Measurements from ENCODE around the gene CES1. TPM values are rescaled to one million over a fixed set of nuclear protein-coding genes. Genes with fewer than 3 reads are reported as not detected.
"Not testable (repeated sequence)": the region's sequence is repeated elsewhere in the genome, so short reads cannot be mapped to it uniquely, and the experiment has no call there.

CES1 gene
- total and polyA plus RNA-seq, 12 donors: 5.8 to 49.8 (median 21.7) TPM

DNA sequence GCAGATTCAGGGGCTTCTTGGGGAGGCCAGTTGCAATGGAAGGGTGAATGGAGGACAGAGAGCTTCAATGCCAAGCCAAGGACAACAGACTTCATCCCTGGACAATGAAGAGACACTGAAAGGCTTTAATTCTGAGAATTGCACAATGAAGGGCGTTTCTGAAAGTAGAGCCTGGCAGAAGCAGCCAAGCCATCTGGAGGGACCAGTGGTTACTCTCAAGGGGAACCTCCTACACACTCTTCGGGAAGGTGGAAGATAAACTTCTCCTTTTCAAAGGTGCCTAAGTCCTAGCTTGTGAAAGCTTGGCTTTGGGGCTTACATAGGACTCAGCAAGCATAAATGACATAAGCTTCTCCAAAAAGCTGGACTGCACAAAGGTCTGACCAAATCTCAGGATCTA, 6.2 kb upstream of the CES1 start:
- H3K27ac ChIP-seq: no peak overlapping the region
- no peak for DNase-seq
- whole genome bisulfite sequencing, 2 donors: 43 to 50% methylated on average over 2 of the region's 2 CpGs

DNA sequence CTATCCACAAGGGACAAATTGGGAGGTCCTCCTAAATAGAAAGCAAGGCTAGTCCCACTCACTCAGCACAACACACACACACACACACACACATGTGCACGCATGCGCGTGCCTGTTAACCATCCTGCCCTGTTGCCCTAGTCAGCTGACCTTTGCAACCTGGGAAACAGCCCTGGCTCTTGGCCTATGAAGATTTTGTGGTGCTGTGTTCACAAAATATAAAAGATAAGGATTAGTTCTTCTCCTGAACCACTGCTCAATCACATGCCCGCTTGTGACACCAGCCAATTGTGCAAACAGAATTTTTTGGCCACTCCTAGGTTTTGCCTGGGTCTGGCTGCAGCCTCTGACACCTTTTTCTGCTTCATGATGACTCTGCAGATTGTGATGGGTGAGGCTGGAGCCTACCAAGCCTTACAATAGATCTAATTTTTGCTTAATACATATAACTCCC, 3.3 kb upstream of the CES1 start:
- Histone ChIP-seq H3K9me3 (no peaks in the 10 kb centered on the region), H3K4me1 (peaks cover 0 to 21% (median 6%) of the 10 kb centered on the region in 9 donors), H3K27ac (peak overlapping the region in 1 of 10 donors; percentile 10), H3K36me3 (no peaks in the 10 kb centered on the region), H3K27me3 (peaks cover 0 to 3% (median 0%) of the 10 kb centered on the region in 7 donors), H3K4me3 (no peak overlapping the region)
- TF ChIP-seq, protein P1, sequence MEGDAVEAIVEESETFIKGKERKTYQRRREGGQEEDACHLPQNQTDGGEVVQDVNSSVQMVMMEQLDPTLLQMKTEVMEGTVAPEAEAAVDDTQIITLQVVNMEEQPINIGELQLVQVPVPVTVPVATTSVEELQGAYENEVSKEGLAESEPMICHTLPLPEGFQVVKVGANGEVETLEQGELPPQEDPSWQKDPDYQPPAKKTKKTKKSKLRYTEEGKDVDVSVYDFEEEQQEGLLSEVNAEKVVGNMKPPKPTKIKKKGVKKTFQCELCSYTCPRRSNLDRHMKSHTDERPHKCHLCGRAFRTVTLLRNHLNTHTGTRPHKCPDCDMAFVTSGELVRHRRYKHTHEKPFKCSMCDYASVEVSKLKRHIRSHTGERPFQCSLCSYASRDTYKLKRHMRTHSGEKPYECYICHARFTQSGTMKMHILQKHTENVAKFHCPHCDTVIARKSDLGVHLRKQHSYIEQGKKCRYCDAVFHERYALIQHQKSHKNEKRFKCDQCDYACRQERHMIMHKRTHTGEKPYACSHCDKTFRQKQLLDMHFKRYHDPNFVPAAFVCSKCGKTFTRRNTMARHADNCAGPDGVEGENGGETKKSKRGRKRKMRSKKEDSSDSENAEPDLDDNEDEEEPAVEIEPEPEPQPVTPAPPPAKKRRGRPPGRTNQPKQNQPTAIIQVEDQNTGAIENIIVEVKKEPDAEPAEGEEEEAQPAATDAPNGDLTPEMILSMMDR (IDR thresholded peaks at IDR 0.05): no peak
- ATAC-seq (peak in 2 of 8 donors; percentile 31 to 55), DNase-seq (no peak)
- intact Hi-C loops (cut with DNase I): loop anchor here in 1 of 10 donors (10.0 kb wide), 1 partner anchor 71 kb away; no protein-coding TSS in a partner anchor
- WGBS, 2 donors: 76 to 83% methylated on average over 4 of the region's 4 CpGs

More for the DNA sequence above, 6.2 kb upstream of the CES1 start:
- intact Hi-C loops (cut with DNase I): loop anchor here in 1 of 10 donors (10.0 kb wide), 1 partner anchor 74 kb away; no protein-coding TSS in a partner anchor
- no peaks in the 10 kb centered on the region for H3K9me3 ChIP-seq
- H3K27me3 ChIP-seq: peaks cover 0 to 12% (median 7%) of the 10 kb centered on the region in 7 donors
- TF ChIP-seq, protein P1 (IDR thresholded peaks at IDR 0.05): no peak
- no peaks in the 10 kb centered on the region for H3K36me3 ChIP-seq
- ATAC-seq: peak in 5 of 8 donors; percentile 17 to 49 (median 24)
- no peak overlapping the region for H3K4me3 ChIP-seq
- H3K4me1 ChIP-seq: peaks cover 0 to 9% (median 0%) of the 10 kb centered on the region in 9 donors

DNA sequence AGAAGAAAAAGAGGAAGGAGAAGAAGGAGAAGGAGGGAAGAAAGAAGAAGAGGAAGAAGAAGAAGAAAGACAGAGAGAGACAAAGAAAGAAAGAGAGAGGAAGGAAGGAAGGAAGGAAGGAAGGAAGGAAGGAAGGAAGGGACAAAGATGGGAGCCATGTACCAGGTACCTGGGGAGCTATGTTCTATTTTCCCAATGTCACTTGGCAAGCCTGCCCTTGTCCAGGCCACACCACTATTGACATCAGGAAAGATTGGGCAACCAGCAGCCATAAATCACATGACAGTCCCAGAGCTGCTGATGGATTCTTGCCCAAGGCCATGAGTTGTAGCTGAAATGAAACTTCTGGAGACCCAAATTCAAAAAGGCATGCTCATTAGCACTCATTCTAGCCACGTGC, 2.7 kb upstream of the CES1 start:
- TF ChIP-seq, protein P1 (IDR thresholded peaks at IDR 0.05): no peak
- Histone ChIP-seq H3K4me1 (peaks cover 0 to 21% (median 6%) of the 10 kb centered on the region in 9 donors), H3K36me3 (no peaks in the 10 kb centered on the region), H3K9me3 (no peaks in the 10 kb centered on the region), H3K4me3 (no peak overlapping the region), H3K27me3 (peaks cover 0 to 3% (median 0%) of the 10 kb centered on the region in 7 donors), H3K27ac (no peak overlapping the region)
- 27 to 44% methylated on average over 1 of the region's 1 CpG for WGBS, 2 donors
- peak in 1 of 2 donors; percentile 20 for DNase-seq
- intact Hi-C loops (cut with DNase I): loop anchor here in 1 of 10 donors (10.0 kb wide), 1 partner anchor 71 kb away; no protein-coding TSS in a partner anchor
- peak in 5 of 8 donors; percentile 32 to 71 (median 48) for ATAC-seq

DNA sequence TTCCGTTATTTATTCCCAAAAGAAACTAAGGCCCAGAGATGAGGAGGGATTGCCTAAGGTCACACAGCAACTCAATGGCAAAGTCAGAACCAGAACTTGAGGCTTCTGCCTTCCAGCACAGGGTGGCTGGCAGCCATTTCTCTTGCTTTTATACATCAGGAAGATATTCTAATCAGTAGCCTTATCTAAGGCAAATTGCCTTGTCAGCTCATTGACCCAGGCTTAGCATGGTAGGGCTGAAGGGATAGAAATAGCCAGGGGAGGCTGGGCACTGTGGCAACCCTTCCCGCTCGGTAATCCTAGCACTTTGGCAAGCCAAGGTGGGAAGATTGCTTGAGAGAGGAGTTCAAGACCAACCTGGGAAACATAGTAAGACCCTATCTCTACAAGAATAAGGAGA, 2.3 kb upstream of the CES1 start:
- not testable (repeated sequence) for H3K27me3 ChIP-seq, DNase-seq, H3K27ac ChIP-seq, H3K4me3 ChIP-seq, ATAC-seq, H3K9me3 ChIP-seq, H3K36me3 ChIP-seq
- intact Hi-C loops (cut with DNase I): loop anchor here in 1 of 10 donors (10.0 kb wide), 1 partner anchor 70 kb away; no protein-coding TSS in a partner anchor
- WGBS, 2 donors: 78 to 83% methylated on average over 3 of the region's 3 CpGs
- peaks cover 0 to 21% (median 6%) of the 10 kb centered on the region in 9 donors for H3K4me1 ChIP-seq

DNA sequence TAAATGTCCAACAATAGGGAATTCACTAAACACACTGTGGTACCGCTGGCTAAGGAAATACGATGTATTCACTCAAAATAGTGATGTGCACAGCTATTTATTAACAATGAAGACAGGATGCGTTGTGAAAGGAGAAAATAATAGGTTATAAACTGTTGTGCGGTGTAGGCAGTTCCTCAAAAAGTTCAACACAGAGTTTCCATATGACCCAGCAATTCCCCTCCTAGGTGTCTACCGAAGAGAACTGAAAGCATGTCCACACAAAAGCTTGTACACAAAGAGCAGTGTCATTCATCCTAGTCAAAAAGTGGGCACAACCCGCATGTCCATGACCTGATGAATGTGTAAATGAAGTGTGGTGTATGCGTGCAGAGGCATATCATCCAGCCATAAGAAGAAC, 1.2 kb upstream of the CES1 start:
- Histone ChIP-seq H3K27me3 (peaks cover 0 to 3% (median 0%) of the 10 kb centered on the region in 7 donors), H3K27ac (no peak overlapping the region), H3K4me1 (peaks cover 0 to 21% (median 6%) of the 10 kb centered on the region in 9 donors), H3K9me3 (no peaks in the 10 kb centered on the region), H3K4me3 (no peak overlapping the region), H3K36me3 (no peaks in the 10 kb centered on the region)
- ATAC-seq (no peak), DNase-seq (no peak)
- intact Hi-C loops (cut with DNase I): loop anchor here in 3 of 10 donors (5.0 to 10.0 kb wide), 2 partner anchors 69 to 72 kb away; no protein-coding TSS in a partner anchor
- WGBS, 2 donors: 79 to 80% methylated on average over 7 of the region's 7 CpGs
- TF ChIP-seq, protein P1 (IDR thresholded peaks at IDR 0.05): no peak

Data from heart right ventricle (tissue), 16 donors.